Liver (tissue), 3 donors: ENCODE results near the gene MED15.

Experiments
- ATF3 ChIP-seq: IDR thresholded peaks from 2 replicates; pipeline ENCODE4 v1.6.1; 2016; ENCODE audit warnings: antibody characterized with exemption
- CTCF ChIP-seq: fragments of 150-350 bp; IDR thresholded peaks from 2 replicates; pipeline ENCODE4 v1.5.1; 2017; ENCODE audit warnings: improper control_type of control experiment, low read depth, low read length; ENCODE audit not compliant: missing input control
- EGR1 ChIP-seq, 2 donors: IDR thresholded peaks; 2 replicates each; pipeline ENCODE4 v1.6.1; 2016 to 2018; ENCODE audit warnings: antibody characterized with exemption in 2 of 2, low read depth in 2 of 2
- GABPA ChIP-seq, 2 donors: IDR thresholded peaks in 1 of 2; conservative IDR thresholded peaks in 1 of 2; 2 replicates each; pipeline ENCODE4 v1.6.1; 2016; ENCODE audit warnings: antibody characterized with exemption in 2 of 2, mild to moderate bottlenecking in 1 of 2, moderate library complexity in 1 of 2
- JUND ChIP-seq, 2 donors: IDR thresholded peaks; 2 replicates each; pipeline ENCODE4 v1.6.1; 2016; ENCODE audit warnings: antibody characterized with exemption in 2 of 2
- MAX ChIP-seq: IDR thresholded peaks from 2 replicates; pipeline ENCODE4 v1.6.1; 2016; ENCODE audit warnings: antibody characterized with exemption
- REST ChIP-seq: IDR thresholded peaks from 2 replicates; pipeline ENCODE4 v1.6.1; 2016; ENCODE audit warnings: antibody characterized with exemption, mild to moderate bottlenecking
- RXRA ChIP-seq, 2 donors: IDR thresholded peaks; 2 replicates each; pipeline ENCODE4 v1.6.1; 2017 to 2018; ENCODE audit warnings: antibody characterized with exemption in 2 of 2, mild to moderate bottlenecking in 1 of 2
- SP1 ChIP-seq: IDR thresholded peaks from 2 replicates; pipeline ENCODE4 v1.6.1; 2018; ENCODE audit warnings: antibody characterized with exemption, mild to moderate bottlenecking
- YY1 ChIP-seq: IDR thresholded peaks from 2 replicates; pipeline ENCODE4 v1.6.1; 2016; ENCODE audit warnings: antibody characterized with exemption, mild to moderate bottlenecking
- ZBTB33 ChIP-seq: IDR thresholded peaks from 2 replicates; pipeline ENCODE4 v1.6.1; 2016; ENCODE audit warnings: antibody characterized with exemption
- donor health status: healthy.
- donor health status: healthy.

- no peak for TF ChIP-seq SP1
- TF ChIP-seq CTCF: no peak
- TF ChIP-seq JUND (IDR thresholded peaks at IDR 0.05): no peak
- TF ChIP-seq MAX: no peak
- TF ChIP-seq EGR1 (IDR thresholded peaks at IDR 0.05; ENCODE audit: low read depth in 2 of 2): no peak
- TF ChIP-seq YY1: no peak
- no peak for TF ChIP-seq ATF3
- TF ChIP-seq REST: no peak
- TF ChIP-seq RXRA (IDR thresholded peaks at IDR 0.05): no peak
- no peak for TF ChIP-seq GABPA (IDR thresholded peaks at IDR 0.05 in 1 of 2, conservative IDR thresholded peaks at IDR 0.05 in 1 of 2)
- TF ChIP-seq ZBTB33: no peak
Observed at GRCh38 chr22:20600137-20600673, 92.8 kb downstream of the MED15 start.
